Ascending aorta (tissue), 2 donors: ENCODE data around the gene ATP10A. TPM values are rescaled to one million over a fixed set of nuclear protein-coding genes. Genes with fewer than 3 reads are reported as not detected.

Experiments used
- DNase-seq, 2 donors: peaks; one replicate each; pipeline ENCODE4 v3.0.0-alpha.2; 2019; ENCODE audit warnings: low spot score in 2 of 2
- H3K27ac ChIP-seq, 2 donors: fragments of 200-600 bp; sonication (generic); one replicate each; pipeline ENCODE4 v1.5.1; 2016 to 2017; ENCODE audit warnings: mild to moderate bottlenecking in 1 of 2
- H3K27me3 ChIP-seq: fragments of 200-600 bp; sonication (generic); one replicate; pipeline ENCODE4 v1.5.1; 2017
- H3K36me3 ChIP-seq, 2 donors: fragments of 200-600 bp; sonication (generic); one replicate each; pipeline ENCODE4 v1.5.1; 2016
- H3K4me1 ChIP-seq, 2 donors: fragments of 200-600 bp; sonication (generic); one replicate each; pipeline ENCODE4 v1.5.1; 2016 to 2017; ENCODE audit warnings: mild to moderate bottlenecking in 1 of 2
- H3K4me3 ChIP-seq, 2 donors: fragments of 200-600 bp; sonication (generic); one replicate each; pipeline ENCODE4 v1.5.1; 2016 to 2017; ENCODE audit warnings: mild to moderate bottlenecking in 1 of 2
- H3K9me3 ChIP-seq, 2 donors: fragments of 200-600 bp; sonication (generic); one replicate each; pipeline ENCODE4 v1.5.1; 2016
- intact Hi-C: fragments of 100-400 bp; cut with DNase I; formaldehyde crosslinking; loops from one replicate; pipeline ENCODE4 v1.15.1; 2023
- total RNA-seq: library from RNA; depleted of rRNA; stranded (reverse); fragments of >200 nt; gene quantifications from one replicate; pipeline ENCODE4 v1.1.0, GENCODE V29; 2016
- TF ChIP-seq, protein P1 (sequence below), 3 experiments: fragments of 200-600 bp in 2 of 3; fragments of 450-650 bp in 1 of 3; sonication (generic) in 2 of 3; IDR thresholded peaks; one replicate each; pipeline ENCODE4 v1.5.1; 2016 to 2019; ENCODE audit warnings: antibody characterized with exemption in 3 of 3, mild to moderate bottlenecking in 1 of 3, moderate library complexity in 1 of 3

ATP10A gene, protein sequence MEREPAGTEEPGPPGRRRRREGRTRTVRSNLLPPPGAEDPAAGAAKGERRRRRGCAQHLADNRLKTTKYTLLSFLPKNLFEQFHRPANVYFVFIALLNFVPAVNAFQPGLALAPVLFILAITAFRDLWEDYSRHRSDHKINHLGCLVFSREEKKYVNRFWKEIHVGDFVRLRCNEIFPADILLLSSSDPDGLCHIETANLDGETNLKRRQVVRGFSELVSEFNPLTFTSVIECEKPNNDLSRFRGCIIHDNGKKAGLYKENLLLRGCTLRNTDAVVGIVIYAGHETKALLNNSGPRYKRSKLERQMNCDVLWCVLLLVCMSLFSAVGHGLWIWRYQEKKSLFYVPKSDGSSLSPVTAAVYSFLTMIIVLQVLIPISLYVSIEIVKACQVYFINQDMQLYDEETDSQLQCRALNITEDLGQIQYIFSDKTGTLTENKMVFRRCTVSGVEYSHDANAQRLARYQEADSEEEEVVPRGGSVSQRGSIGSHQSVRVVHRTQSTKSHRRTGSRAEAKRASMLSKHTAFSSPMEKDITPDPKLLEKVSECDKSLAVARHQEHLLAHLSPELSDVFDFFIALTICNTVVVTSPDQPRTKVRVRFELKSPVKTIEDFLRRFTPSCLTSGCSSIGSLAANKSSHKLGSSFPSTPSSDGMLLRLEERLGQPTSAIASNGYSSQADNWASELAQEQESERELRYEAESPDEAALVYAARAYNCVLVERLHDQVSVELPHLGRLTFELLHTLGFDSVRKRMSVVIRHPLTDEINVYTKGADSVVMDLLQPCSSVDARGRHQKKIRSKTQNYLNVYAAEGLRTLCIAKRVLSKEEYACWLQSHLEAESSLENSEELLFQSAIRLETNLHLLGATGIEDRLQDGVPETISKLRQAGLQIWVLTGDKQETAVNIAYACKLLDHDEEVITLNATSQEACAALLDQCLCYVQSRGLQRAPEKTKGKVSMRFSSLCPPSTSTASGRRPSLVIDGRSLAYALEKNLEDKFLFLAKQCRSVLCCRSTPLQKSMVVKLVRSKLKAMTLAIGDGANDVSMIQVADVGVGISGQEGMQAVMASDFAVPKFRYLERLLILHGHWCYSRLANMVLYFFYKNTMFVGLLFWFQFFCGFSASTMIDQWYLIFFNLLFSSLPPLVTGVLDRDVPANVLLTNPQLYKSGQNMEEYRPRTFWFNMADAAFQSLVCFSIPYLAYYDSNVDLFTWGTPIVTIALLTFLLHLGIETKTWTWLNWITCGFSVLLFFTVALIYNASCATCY (N-terminal part only)
- 26.7 TPM for total RNA-seq

DNA sequence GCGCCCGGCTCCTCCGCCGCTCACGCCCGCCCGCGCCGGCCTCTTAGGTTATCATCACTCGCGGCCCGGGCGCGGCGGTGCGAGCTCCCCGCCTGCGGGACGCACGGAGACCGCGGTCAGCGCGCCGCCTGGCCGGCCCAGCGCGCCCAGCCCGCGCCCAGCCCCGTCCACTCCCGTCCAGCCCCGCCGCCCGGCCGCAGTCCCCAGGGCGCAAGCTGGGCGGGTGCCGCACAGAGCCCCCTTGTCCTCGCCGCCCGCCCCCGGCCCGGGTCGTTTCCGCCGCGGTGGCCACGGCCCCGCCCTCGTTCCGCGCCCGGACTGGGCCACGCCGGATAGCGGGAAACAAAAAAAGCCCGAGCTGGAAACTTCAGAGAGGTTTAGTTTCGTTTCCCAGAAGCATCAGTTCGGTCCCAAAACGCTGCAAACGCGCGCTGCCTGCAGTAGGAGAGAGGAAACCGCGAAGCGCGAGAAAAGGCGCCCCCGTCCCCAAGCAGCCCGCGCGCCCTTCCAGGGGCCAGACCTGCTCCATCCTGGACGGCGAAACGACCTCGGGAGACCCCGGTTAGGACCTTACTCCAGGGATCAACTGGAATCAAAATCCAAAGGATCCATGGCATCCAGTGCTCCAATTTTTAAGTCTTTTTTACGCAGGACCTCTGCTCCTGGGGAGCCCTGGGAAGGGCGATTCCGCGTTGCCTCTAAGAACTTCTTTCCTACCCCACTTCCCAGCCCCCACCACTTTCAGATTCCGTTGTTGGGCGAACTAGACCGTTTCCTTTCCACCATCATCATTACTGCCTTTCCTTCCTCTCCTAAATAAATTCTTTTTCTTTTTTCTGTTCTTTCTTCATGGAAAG, at the start of gene ATP10A:
Gene ATP10A (minus strand): TSS at position 217 of the 857 bp plus-strand sequence. CDS start 231 bp downstream, outside the sequence.
- H3K36me3 ChIP-seq: no peaks in the 10 kb centered on the region
- DNase-seq: peak in 1 of 2 donors; percentile 75
- no peaks in the 10 kb centered on the region for H3K9me3 ChIP-seq
- H3K27ac ChIP-seq: peak within 1 kb of the TSS; percentile 94 to 95
- H3K27me3 ChIP-seq: no peaks in the 10 kb centered on the region
- peaks cover 7 to 18% of the 10 kb centered on the region in 2 donors for H3K4me1 ChIP-seq
- TF ChIP-seq, protein P1, sequence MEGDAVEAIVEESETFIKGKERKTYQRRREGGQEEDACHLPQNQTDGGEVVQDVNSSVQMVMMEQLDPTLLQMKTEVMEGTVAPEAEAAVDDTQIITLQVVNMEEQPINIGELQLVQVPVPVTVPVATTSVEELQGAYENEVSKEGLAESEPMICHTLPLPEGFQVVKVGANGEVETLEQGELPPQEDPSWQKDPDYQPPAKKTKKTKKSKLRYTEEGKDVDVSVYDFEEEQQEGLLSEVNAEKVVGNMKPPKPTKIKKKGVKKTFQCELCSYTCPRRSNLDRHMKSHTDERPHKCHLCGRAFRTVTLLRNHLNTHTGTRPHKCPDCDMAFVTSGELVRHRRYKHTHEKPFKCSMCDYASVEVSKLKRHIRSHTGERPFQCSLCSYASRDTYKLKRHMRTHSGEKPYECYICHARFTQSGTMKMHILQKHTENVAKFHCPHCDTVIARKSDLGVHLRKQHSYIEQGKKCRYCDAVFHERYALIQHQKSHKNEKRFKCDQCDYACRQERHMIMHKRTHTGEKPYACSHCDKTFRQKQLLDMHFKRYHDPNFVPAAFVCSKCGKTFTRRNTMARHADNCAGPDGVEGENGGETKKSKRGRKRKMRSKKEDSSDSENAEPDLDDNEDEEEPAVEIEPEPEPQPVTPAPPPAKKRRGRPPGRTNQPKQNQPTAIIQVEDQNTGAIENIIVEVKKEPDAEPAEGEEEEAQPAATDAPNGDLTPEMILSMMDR (IDR thresholded peaks at IDR 0.05): peak in 1 of 3 experiments; percentile 20
- intact Hi-C loops: loop anchor here (1.0 to 10.0 kb wide), 8 partner anchors 70 to 1089 kb away; partner anchors contain the start of gene UBE3A
- H3K4me3 ChIP-seq: peak within 1 kb of the TSS; percentile 80 to 96

DNA sequence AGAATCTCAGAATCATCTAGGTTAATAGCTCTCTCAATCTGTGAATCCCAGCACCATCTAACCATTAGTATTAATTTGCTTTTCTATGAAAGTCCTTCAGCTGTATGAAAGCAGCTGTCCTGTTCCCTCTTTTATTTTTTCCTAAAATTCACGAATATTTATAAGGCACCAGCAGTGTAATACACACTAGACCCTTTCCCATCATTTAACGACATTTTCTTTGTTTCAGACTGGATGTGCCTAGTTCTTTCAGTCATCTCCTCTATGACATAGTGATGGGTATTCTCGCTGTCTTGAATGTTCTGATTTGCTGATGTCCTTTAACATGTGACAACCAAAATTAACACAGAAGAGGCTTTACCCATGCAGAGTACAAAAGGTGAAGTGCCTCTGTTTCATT, 48.9 kb upstream of the ATP10A start:
- TF ChIP-seq, protein P1 (IDR thresholded peaks at IDR 0.05): no peak
- Histone ChIP-seq H3K27me3 (no peaks in the 10 kb centered on the region), H3K36me3 (no peaks in the 10 kb centered on the region)

DNA sequence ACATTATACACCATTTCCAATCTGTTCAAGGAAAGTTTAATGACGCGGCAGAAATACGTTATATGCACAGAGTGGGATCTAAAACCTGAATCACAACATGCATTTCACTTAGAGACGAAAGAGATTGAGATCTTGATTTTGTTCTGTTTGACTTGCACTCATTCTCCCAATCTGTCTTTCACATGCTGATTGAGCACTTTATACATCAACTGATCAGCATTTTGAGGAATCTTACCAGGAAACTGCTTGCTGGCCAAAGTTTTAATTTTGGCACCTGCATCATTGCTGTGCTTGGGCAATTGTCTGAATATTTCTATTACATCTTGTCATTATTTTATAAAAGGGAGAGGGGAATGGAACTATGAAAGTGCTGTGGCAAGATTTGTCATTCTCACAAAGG, 47.7 kb upstream of the ATP10A start:
- no peak overlapping the region for H3K27ac ChIP-seq
- TF ChIP-seq, protein P1 (IDR thresholded peaks at IDR 0.05): no peak
- H3K27me3 ChIP-seq: no peaks in the 10 kb centered on the region
- DNase-seq: no peak
- H3K36me3 ChIP-seq: no peaks in the 10 kb centered on the region
- H3K4me3 ChIP-seq: no peak overlapping the region
- H3K9me3 ChIP-seq: no peaks in the 10 kb centered on the region
- intact Hi-C loops: no loop called here
- H3K4me1 ChIP-seq: no peaks in the 10 kb centered on the region

More for the DNA sequence above, 48.9 kb upstream of the ATP10A start:
- DNase-seq: no peak
- Histone ChIP-seq H3K4me3 (no peak overlapping the region), H3K4me1 (no peaks in the 10 kb centered on the region), H3K27ac (no peak overlapping the region), H3K9me3 (no peaks in the 10 kb centered on the region)
- intact Hi-C loops: no loop called here

DNA sequence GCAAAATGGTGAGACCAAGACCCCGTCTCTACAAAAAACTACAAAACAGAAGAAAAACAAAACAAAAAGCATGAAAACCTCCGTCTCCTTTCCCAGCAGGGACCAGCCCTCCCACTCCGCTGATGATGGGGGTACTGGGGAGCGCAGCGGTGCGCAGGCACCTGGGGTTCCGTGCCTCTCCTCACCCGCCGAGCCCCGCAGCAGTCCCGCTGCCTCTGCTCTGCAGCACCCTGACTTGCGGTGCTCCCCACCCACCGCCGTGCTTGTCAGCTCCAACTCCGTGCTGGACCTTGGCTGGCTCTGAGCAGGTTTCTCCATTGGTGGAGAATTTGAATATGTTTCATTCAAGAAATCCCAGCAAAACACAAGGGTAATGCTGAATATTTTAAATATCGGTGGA, 46.7 kb upstream of the ATP10A start:
- no peaks in the 10 kb centered on the region for H3K36me3 ChIP-seq
- no peaks in the 10 kb centered on the region for H3K27me3 ChIP-seq
- H3K27ac ChIP-seq: no peak overlapping the region
- TF ChIP-seq, protein P1 (IDR thresholded peaks at IDR 0.05): no peak
- H3K4me3 ChIP-seq: no peak overlapping the region
- H3K9me3 ChIP-seq: no peaks in the 10 kb centered on the region
- intact Hi-C loops: no loop called here
- H3K4me1 ChIP-seq: no peaks in the 10 kb centered on the region
- no peak for DNase-seq
